Measurements from ENCODE around the gene KMT2E.
A peak's percentile ranks its signal among the peaks of the same experiment; 100 is the strongest.

KMT2E gene

GRCh38 chr7:105130580-105130979 is 116.6 kb downstream of the KMT2E start:
- DNase-seq (ENCODE audit: low read depth in 2 of 2) = no peak

- peak in 1 of 2 donors; percentile 2 for DNase-seq (ENCODE audit: low read depth in 2 of 2)
Measured at GRCh38 chr7:105131033-105131656, 117.1 kb downstream of the KMT2E start.

- no peak for DNase-seq (ENCODE audit: low read depth in 2 of 2)
Measured at GRCh38 chr7:105131890-105132289, 117.9 kb downstream of the KMT2E start.

GRCh38 chr7:105132335-105132734 is 118.3 kb downstream of the KMT2E start:
- DNase-seq (ENCODE audit: low read depth in 2 of 2) = no peak

GRCh38 chr7:105132835-105133234 is 118.8 kb downstream of the KMT2E start:
- DNase-seq (ENCODE audit: low read depth in 2 of 2) = no peak

GRCh38 chr7:105133358-105133757 is 119.4 kb downstream of the KMT2E start:
- no peak for DNase-seq (ENCODE audit: low read depth in 2 of 2)

GRCh38 chr7:105133986-105134655 is 120.1 kb downstream of the KMT2E start:
- no peak for DNase-seq (ENCODE audit: low read depth in 2 of 2)

GRCh38 chr7:105136221-105136620 is 122.2 kb downstream of the KMT2E start:
- DNase-seq (ENCODE audit: low read depth in 2 of 2) = no peak

GRCh38 chr7:105137898-105138297 is 123.9 kb downstream of the KMT2E start:
- DNase-seq (ENCODE audit: low read depth in 2 of 2) = no peak

- DNase-seq (ENCODE audit: low read depth in 2 of 2) = no peak
Measured at GRCh38 chr7:105139381-105139780, 125.4 kb downstream of the KMT2E start.

GRCh38 chr7:105141068-105141467 is 127.1 kb downstream of the KMT2E start:
- DNase-seq (ENCODE audit: low read depth in 2 of 2) = no peak

GRCh38 chr7:105149827-105150226 is 135.8 kb downstream of the KMT2E start:
- no peak for DNase-seq (ENCODE audit: low read depth in 2 of 2)

GRCh38 chr7:105151152-105151551 is 137.1 kb downstream of the KMT2E start:
- no peak for DNase-seq (ENCODE audit: low read depth in 2 of 2)

- no peak for DNase-seq (ENCODE audit: low read depth in 2 of 2)
Measured at GRCh38 chr7:105153531-105153930, 139.5 kb downstream of the KMT2E start.

GRCh38 chr7:105154084-105154483 is 140.1 kb downstream of the KMT2E start:
- no peak for DNase-seq (ENCODE audit: low read depth in 2 of 2)

GRCh38 chr7:105156731-105157130 is 142.7 kb downstream of the KMT2E start:
- DNase-seq (ENCODE audit: low read depth in 2 of 2) = no peak

- no peak for DNase-seq (ENCODE audit: low read depth in 2 of 2)
Measured at GRCh38 chr7:105157278-105157677, 143.3 kb downstream of the KMT2E start.

- DNase-seq (ENCODE audit: low read depth in 2 of 2) = no peak
Measured at GRCh38 chr7:105161366-105161765, 147.4 kb downstream of the KMT2E start.
